GM23338 (cell line): ENCODE measurements around the gene NGEF.

Experiments
- EZH2phosphoT487 ChIP-seq: fragments of 200-600 bp; sonication (generic); IDR thresholded peaks from one replicate; pipeline ENCODE4 v1.8.1; 2018; ENCODE audit warnings: antibody characterized with exemption; ENCODE audit not compliant: unreplicated experiment
- POLR2AphosphoS5 ChIP-seq: IDR thresholded peaks from 2 replicates; pipeline ENCODE4 v1.6.1; 2016; ENCODE audit warnings: antibody characterized with exemption, low read depth
- TF ChIP-seq, protein P1 (sequence below), 2 experiments: fragments of 200-600 bp in 1 of 2; sonication (generic) in 1 of 2; conservative IDR thresholded peaks; 2 replicates each; pipeline versions ENCODE4 v1.5.1 to v1.6.1; 2016 to 2017; ENCODE audit warnings: antibody characterized with exemption in 2 of 2, low read depth in 2 of 2, mild to moderate bottlenecking in 2 of 2, moderate library complexity in 1 of 2
- TF ChIP-seq, protein P2 (sequence below): IDR thresholded peaks from one replicate; pipeline ENCODE4 v1.6.1; 2018; ENCODE audit warnings: antibody characterized with exemption; ENCODE audit not compliant: unreplicated experiment

DNA sequence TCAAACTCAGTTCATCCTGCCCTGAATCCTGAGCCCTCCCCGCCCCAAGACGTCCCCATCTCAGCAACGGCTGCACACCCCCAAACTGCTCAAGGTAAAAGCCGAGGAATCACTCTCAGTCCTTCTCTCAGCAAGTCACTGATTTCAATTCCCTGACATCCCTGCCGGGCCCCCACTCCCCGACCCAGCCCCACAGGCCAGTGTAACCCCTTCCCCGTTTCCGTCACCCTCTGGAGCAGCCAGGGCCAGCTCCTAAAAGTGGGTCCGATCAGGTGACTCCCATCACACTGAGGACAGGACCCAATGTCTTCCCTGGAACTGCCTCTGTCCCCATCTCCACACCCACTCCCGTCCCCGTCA lies 122.5 kb downstream of the NGEF start:
- TF ChIP-seq, protein P1, sequence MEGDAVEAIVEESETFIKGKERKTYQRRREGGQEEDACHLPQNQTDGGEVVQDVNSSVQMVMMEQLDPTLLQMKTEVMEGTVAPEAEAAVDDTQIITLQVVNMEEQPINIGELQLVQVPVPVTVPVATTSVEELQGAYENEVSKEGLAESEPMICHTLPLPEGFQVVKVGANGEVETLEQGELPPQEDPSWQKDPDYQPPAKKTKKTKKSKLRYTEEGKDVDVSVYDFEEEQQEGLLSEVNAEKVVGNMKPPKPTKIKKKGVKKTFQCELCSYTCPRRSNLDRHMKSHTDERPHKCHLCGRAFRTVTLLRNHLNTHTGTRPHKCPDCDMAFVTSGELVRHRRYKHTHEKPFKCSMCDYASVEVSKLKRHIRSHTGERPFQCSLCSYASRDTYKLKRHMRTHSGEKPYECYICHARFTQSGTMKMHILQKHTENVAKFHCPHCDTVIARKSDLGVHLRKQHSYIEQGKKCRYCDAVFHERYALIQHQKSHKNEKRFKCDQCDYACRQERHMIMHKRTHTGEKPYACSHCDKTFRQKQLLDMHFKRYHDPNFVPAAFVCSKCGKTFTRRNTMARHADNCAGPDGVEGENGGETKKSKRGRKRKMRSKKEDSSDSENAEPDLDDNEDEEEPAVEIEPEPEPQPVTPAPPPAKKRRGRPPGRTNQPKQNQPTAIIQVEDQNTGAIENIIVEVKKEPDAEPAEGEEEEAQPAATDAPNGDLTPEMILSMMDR (conservative IDR thresholded peaks at IDR 0.05; ENCODE audit: low read depth in 2 of 2) = no peak
- TF ChIP-seq EZH2phosphoT487 (no peak), POLR2AphosphoS5 (no peak)
- TF ChIP-seq, protein P2, sequence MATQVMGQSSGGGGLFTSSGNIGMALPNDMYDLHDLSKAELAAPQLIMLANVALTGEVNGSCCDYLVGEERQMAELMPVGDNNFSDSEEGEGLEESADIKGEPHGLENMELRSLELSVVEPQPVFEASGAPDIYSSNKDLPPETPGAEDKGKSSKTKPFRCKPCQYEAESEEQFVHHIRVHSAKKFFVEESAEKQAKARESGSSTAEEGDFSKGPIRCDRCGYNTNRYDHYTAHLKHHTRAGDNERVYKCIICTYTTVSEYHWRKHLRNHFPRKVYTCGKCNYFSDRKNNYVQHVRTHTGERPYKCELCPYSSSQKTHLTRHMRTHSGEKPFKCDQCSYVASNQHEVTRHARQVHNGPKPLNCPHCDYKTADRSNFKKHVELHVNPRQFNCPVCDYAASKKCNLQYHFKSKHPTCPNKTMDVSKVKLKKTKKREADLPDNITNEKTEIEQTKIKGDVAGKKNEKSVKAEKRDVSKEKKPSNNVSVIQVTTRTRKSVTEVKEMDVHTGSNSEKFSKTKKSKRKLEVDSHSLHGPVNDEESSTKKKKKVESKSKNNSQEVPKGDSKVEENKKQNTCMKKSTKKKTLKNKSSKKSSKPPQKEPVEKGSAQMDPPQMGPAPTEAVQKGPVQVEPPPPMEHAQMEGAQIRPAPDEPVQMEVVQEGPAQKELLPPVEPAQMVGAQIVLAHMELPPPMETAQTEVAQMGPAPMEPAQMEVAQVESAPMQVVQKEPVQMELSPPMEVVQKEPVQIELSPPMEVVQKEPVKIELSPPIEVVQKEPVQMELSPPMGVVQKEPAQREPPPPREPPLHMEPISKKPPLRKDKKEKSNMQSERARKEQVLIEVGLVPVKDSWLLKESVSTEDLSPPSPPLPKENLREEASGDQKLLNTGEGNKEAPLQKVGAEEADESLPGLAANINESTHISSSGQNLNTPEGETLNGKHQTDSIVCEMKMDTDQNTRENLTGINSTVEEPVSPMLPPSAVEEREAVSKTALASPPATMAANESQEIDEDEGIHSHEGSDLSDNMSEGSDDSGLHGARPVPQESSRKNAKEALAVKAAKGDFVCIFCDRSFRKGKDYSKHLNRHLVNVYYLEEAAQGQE = no peak
